Measurements from ENCODE around the gene VWF. TPM values are rescaled to one million over a fixed set of nuclear protein-coding genes. Genes with fewer than 3 reads are reported as not detected.
A peak's percentile ranks its signal among the peaks of the same experiment; 100 is the strongest.

VWF gene
- polyA plus RNA-seq, 1 donor (not counting 4 experiments of a cell fraction or from before 2014, with no cell fraction given), result 0.01 TPM

DNA sequence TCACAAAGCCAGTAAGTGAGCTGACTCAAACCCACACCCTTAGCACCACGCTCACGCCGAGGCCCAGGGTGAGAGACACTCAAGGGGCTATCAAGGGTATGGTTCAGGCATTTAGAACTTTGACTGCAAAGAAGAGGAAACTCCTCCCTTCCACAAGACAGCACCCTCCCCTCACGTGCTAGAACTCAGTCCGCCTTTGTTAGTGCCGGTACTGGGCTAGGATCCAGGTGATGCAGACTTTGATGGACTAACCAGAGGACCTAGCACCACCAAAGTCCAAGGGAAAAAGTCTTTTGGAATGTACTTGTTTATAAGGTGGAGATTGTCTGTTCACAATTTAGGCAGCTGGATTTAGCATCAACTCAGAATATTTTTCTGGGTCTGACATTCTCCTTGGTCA, 33.7 kb downstream of the VWF start:
- no peak for DNase-seq (ENCODE audit: low read depth, low spot score)
- dilution Hi-C loops (cut with MboI; ENCODE audit: extremely low pct_ligation_motif_present, low sequenced_read_pairs), result no loop called here
- H2AFZ ChIP-seq (ENCODE audit: control insufficient read depth, low read length), result no peak overlapping the region

GRCh38 chr12:6088921-6089747, 35.3 kb downstream of the VWF start:
- no peak overlapping the region for H3K27ac ChIP-seq (ENCODE audit: control insufficient read depth, insufficient read depth, low read length)
- H2AFZ ChIP-seq (ENCODE audit: control insufficient read depth, low read length), result peak overlapping the region; percentile 34
- H3K9me3 ChIP-seq (ENCODE audit: control insufficient read depth, low read depth, low read length), result no peaks in the 10 kb centered on the region
- peaks cover 36% of the 10 kb centered on the region for H3K4me1 ChIP-seq (ENCODE audit: control insufficient read depth, extremely low read depth, insufficient read depth, low read length)
- H3K27me3 ChIP-seq (ENCODE audit: control insufficient read depth, extremely low read depth, insufficient read depth, low read length), result peaks cover 2% of the 10 kb centered on the region
- no peak overlapping the region for H3K4me3 ChIP-seq (ENCODE audit: control insufficient read depth in 2 of 3, extremely low read depth in 1 of 3, insufficient read depth in 2 of 3, low read depth in 1 of 3, low read length in 3 of 3)
- FAIRE-seq, result no peak
- H3K36me3 ChIP-seq (ENCODE audit: control insufficient read depth in 2 of 2, extremely low read depth in 1 of 2, insufficient read depth in 2 of 2, low read length in 2 of 2), result no peaks in the 10 kb centered on the region
- no peaks in the 10 kb centered on the region for H4K20me1 ChIP-seq (ENCODE audit: control insufficient read depth, extremely low read depth, insufficient read depth, low read length)
- dilution Hi-C loops (cut with MboI; ENCODE audit: extremely low pct_ligation_motif_present, low sequenced_read_pairs), result no loop called here
- H3K79me2 ChIP-seq (ENCODE audit: control insufficient read depth, insufficient read depth, low read length), result no peaks in the 10 kb centered on the region
- DNase-seq (ENCODE audit: low read depth, low spot score), result no peak
- TF ChIP-seq EZH2 (IDR thresholded peaks at IDR 0.05; ENCODE audit: low read length) (no peak), CTCF (optimal IDR thresholded peaks at IDR 0.05 in 1 of 3, IDR thresholded peaks at IDR 0.05 in 1 of 3, conservative IDR thresholded peaks at IDR 0.05 in 1 of 3; ENCODE audit: extremely low read depth in 1 of 3, insufficient read depth in 2 of 3, low read length in 3 of 3) (no peak)
- no peak overlapping the region for H3K4me2 ChIP-seq (ENCODE audit: control insufficient read depth, extremely low read depth, insufficient read depth, low read depth, low read length)
- no peak overlapping the region for H3K9ac ChIP-seq (ENCODE audit: control insufficient read depth, extremely low read depth, insufficient read depth, low read length)
- no peaks in the 10 kb centered on the region for H3K9me1 ChIP-seq (ENCODE audit: control insufficient read depth, extremely low read depth, insufficient read depth, low read length)

More for the DNA sequence above, 33.7 kb downstream of the VWF start:
- Histone ChIP-seq H3K27ac (ENCODE audit: control insufficient read depth, insufficient read depth, low read length) (no peak overlapping the region), H3K4me3 (ENCODE audit: control insufficient read depth in 2 of 3, extremely low read depth in 1 of 3, insufficient read depth in 2 of 3, low read depth in 1 of 3, low read length in 3 of 3) (no peak overlapping the region), H3K9ac (ENCODE audit: control insufficient read depth, extremely low read depth, insufficient read depth, low read length) (no peak overlapping the region), H3K27me3 (ENCODE audit: control insufficient read depth, extremely low read depth, insufficient read depth, low read length) (peaks cover 2% of the 10 kb centered on the region), H3K9me3 (ENCODE audit: control insufficient read depth, low read depth, low read length) (no peaks in the 10 kb centered on the region), H4K20me1 (ENCODE audit: control insufficient read depth, extremely low read depth, insufficient read depth, low read length) (no peaks in the 10 kb centered on the region), H3K36me3 (ENCODE audit: control insufficient read depth in 2 of 2, extremely low read depth in 1 of 2, insufficient read depth in 2 of 2, low read length in 2 of 2) (no peaks in the 10 kb centered on the region), H3K4me2 (ENCODE audit: control insufficient read depth, extremely low read depth, insufficient read depth, low read depth, low read length) (no peak overlapping the region), H3K9me1 (ENCODE audit: control insufficient read depth, extremely low read depth, insufficient read depth, low read length) (no peaks in the 10 kb centered on the region), H3K79me2 (ENCODE audit: control insufficient read depth, insufficient read depth, low read length) (no peaks in the 10 kb centered on the region), H3K4me1 (ENCODE audit: control insufficient read depth, extremely low read depth, insufficient read depth, low read length) (peaks cover 25% of the 10 kb centered on the region)
- no peak for FAIRE-seq
- no peak for TF ChIP-seq CTCF (optimal IDR thresholded peaks at IDR 0.05 in 1 of 3, IDR thresholded peaks at IDR 0.05 in 1 of 3, conservative IDR thresholded peaks at IDR 0.05 in 1 of 3; ENCODE audit: extremely low read depth in 1 of 3, insufficient read depth in 2 of 3, low read length in 3 of 3)
- no peak for TF ChIP-seq EZH2 (IDR thresholded peaks at IDR 0.05; ENCODE audit: low read length)
